ENCODE results near the gene PLXNA4. TPM values are rescaled to one million over a fixed set of nuclear protein-coding genes. Genes with fewer than 3 reads are reported as not detected.

The PLXNA4 gene
- total RNA-seq, 1 experiment from 2014 or later = 0.11 TPM

- intact Hi-C loops (cut with micrococcal nuclease; ENCODE audit: unreplicated experiment) = no loop called here
- H3K4me1 ChIP-seq (ENCODE audit: insufficient read depth, low read length, poor library complexity, severe bottlenecking) = peaks cover 16% of the 10 kb centered on the region
- H3K4me3 ChIP-seq (ENCODE audit: low read depth, low read length, poor library complexity, severe bottlenecking) = no peak overlapping the region
- POLR2A ChIA-PET (ENCODE audit: low non-redundant PET) = no interaction called here
- H3K9me3 ChIP-seq (ENCODE audit: low read depth, low read length, poor library complexity, severe bottlenecking) = no peaks in the 10 kb centered on the region
- CTCF ChIA-PET = no interaction called here
- no peak for DNase-seq (ENCODE audit: low spot score)
- no TSS peak for BruUV-seq (replicated peaks)
- H3K27me3 ChIP-seq (replicated peaks; ENCODE audit: insufficient read depth, low read depth, low read length, poor library complexity) = peaks cover 68% of the 10 kb centered on the region
- no peaks in the 10 kb centered on the region for H3K36me3 ChIP-seq (ENCODE audit: insufficient read depth, low read length, poor library complexity, severe bottlenecking)
- TF ChIP-seq CTCF (conservative IDR thresholded peaks at IDR 0.05; ENCODE audit: low read depth, low read length) (no peak), EZH2 (IDR thresholded peaks at IDR 0.05; ENCODE audit: borderline replicate concordance, low read depth, low read length, poor library complexity, severe bottlenecking) (no peak)
- no peak overlapping the region for H3K27ac ChIP-seq (ENCODE audit: low read depth, low read length, poor library complexity, severe bottlenecking)
Measured at GRCh38 chr7:132572526-132572925, 3.7 kb downstream of the PLXNA4 start.

GRCh38 chr7:132571970-132572369 is 4.3 kb downstream of the PLXNA4 start:
- TF ChIP-seq CTCF (conservative IDR thresholded peaks at IDR 0.05; ENCODE audit: low read depth, low read length) (no peak), EZH2 (IDR thresholded peaks at IDR 0.05; ENCODE audit: borderline replicate concordance, low read depth, low read length, poor library complexity, severe bottlenecking) (no peak)
- CTCF ChIA-PET = no interaction called here
- H3K27ac ChIP-seq (ENCODE audit: low read depth, low read length, poor library complexity, severe bottlenecking) = no peak overlapping the region
- no peak for DNase-seq (ENCODE audit: low spot score)
- no peak overlapping the region for H3K4me3 ChIP-seq (ENCODE audit: low read depth, low read length, poor library complexity, severe bottlenecking)
- intact Hi-C loops (cut with micrococcal nuclease; ENCODE audit: unreplicated experiment) = no loop called here
- H3K36me3 ChIP-seq (ENCODE audit: insufficient read depth, low read length, poor library complexity, severe bottlenecking) = no peaks in the 10 kb centered on the region
- H3K27me3 ChIP-seq (replicated peaks; ENCODE audit: insufficient read depth, low read depth, low read length, poor library complexity) = peaks cover 71% of the 10 kb centered on the region
- H3K4me1 ChIP-seq (ENCODE audit: insufficient read depth, low read length, poor library complexity, severe bottlenecking) = peaks cover 16% of the 10 kb centered on the region
- POLR2A ChIA-PET (ENCODE audit: low non-redundant PET) = no interaction called here
- no peaks in the 10 kb centered on the region for H3K9me3 ChIP-seq (ENCODE audit: low read depth, low read length, poor library complexity, severe bottlenecking)
- no TSS peak for BruUV-seq (replicated peaks)

GRCh38 chr7:132569884-132570614 is 6.2 kb downstream of the PLXNA4 start:
- Histone ChIP-seq H3K27me3 (replicated peaks; ENCODE audit: insufficient read depth, low read depth, low read length, poor library complexity) (peaks cover 71% of the 10 kb centered on the region), H3K36me3 (ENCODE audit: insufficient read depth, low read length, poor library complexity, severe bottlenecking) (no peaks in the 10 kb centered on the region), H3K4me1 (ENCODE audit: insufficient read depth, low read length, poor library complexity, severe bottlenecking) (no peaks in the 10 kb centered on the region), H3K27ac (ENCODE audit: low read depth, low read length, poor library complexity, severe bottlenecking) (no peak overlapping the region), H3K4me3 (ENCODE audit: low read depth, low read length, poor library complexity, severe bottlenecking) (no peak overlapping the region), H3K9me3 (ENCODE audit: low read depth, low read length, poor library complexity, severe bottlenecking) (no peaks in the 10 kb centered on the region)
- DNase-seq (ENCODE audit: low spot score) = no peak
- BruUV-seq (replicated peaks) = no TSS peak
- no peak for TF ChIP-seq EZH2 (IDR thresholded peaks at IDR 0.05; ENCODE audit: borderline replicate concordance, low read depth, low read length, poor library complexity, severe bottlenecking)
- POLR2A ChIA-PET (ENCODE audit: low non-redundant PET) = no interaction called here
- CTCF ChIA-PET = no interaction called here
- intact Hi-C loops (cut with micrococcal nuclease; ENCODE audit: unreplicated experiment) = no loop called here

GRCh38 chr7:132568962-132569361 is 7.3 kb downstream of the PLXNA4 start:
- POLR2A ChIA-PET (ENCODE audit: low non-redundant PET) = no interaction called here
- no TSS peak for BruUV-seq (replicated peaks)

More at GRCh38 chr7:132568962-132569361, 7.3 kb downstream of the PLXNA4 start:
- TF ChIP-seq CTCF (conservative IDR thresholded peaks at IDR 0.05; ENCODE audit: low read depth, low read length) (no peak), EZH2 (IDR thresholded peaks at IDR 0.05; ENCODE audit: borderline replicate concordance, low read depth, low read length, poor library complexity, severe bottlenecking) (no peak)
- H3K27me3 ChIP-seq (replicated peaks; ENCODE audit: insufficient read depth, low read depth, low read length, poor library complexity) = peaks cover 61% of the 10 kb centered on the region
- DNase-seq (ENCODE audit: low spot score) = no peak
- H3K4me1 ChIP-seq (ENCODE audit: insufficient read depth, low read length, poor library complexity, severe bottlenecking) = no peaks in the 10 kb centered on the region
- no peaks in the 10 kb centered on the region for H3K36me3 ChIP-seq (ENCODE audit: insufficient read depth, low read length, poor library complexity, severe bottlenecking)
- H3K27ac ChIP-seq (ENCODE audit: low read depth, low read length, poor library complexity, severe bottlenecking) = no peak overlapping the region
- H3K9me3 ChIP-seq (ENCODE audit: low read depth, low read length, poor library complexity, severe bottlenecking) = no peaks in the 10 kb centered on the region
- no peak overlapping the region for H3K4me3 ChIP-seq (ENCODE audit: low read depth, low read length, poor library complexity, severe bottlenecking)
- intact Hi-C loops (cut with micrococcal nuclease; ENCODE audit: unreplicated experiment) = no loop called here
- CTCF ChIA-PET = no interaction called here

Measured in A673 (cell line).